HG03378 (cell line): ENCODE results near the gene PTPRN2.
"Not testable (repeated sequence)": the region's sequence is repeated elsewhere in the genome, so short reads cannot be mapped to it uniquely, and the experiment has no call there.

Experiments
- ATAC-seq: cut with Tn5 transposase; IDR thresholded peaks from one replicate; pipeline ENCODE4 v1.9.1; 2021; ENCODE audit warnings: mild to moderate bottlenecking, moderate library complexity; ENCODE audit not compliant: unreplicated experiment

Gene PTPRN2

DNA sequence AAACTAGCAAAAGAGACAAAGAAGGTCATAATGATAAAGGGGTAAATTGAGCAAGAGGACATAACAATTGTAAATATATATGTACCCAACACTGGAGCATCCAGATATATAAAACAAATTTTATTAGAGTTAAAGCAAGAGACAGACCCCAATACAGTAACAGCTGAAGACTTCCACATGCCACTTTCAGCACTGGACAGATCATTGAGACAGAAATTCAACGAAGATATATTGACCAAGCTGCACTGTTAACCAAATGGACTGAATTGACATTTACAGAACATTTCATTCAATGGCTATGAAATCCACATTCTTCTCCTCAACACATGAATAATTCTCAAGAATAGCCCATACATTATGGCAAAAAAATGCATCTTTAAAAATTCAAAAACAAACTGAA, 378.2 kb downstream of the PTPRN2 start:
- ATAC-seq, result no peak

DNA sequence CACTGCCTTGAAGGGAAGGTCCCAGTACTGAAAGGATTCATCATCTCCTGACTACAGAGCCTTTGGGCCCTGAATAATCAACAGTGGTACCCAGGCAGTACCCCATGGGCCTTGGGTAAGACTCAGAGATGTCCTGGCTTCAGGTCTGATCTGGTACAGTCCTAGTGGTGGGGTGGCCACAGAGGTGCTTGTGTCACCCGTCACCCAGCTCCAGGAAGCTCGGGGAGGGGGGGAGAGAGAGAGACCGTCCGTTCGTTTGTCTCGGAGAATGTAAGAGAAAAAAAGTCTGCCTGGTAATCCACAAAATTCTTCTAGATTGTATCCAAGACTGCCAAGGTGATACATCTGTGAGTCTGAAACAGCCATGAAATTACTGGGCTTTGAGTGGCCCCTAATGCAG, 381.3 kb downstream of the PTPRN2 start:
- no peak for ATAC-seq

DNA sequence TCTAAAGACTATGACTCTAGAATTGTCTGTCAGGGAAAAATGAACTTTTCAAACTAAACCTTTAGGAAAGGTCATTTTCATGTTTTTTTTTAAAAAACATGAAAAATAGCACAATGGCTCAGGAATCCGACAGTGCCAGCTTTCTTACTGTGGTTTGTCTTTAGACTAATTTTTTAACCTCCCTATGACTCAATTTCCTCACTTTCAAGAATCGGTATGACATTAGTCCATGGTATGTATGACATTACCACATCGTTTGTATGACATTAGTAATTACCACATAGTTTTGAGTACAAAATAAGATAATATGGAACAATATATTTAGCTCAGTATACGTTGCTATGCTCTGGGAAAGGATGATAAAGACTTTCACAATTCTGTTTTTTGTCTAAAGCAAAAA, 383.2 kb downstream of the PTPRN2 start:
- no peak for ATAC-seq

DNA sequence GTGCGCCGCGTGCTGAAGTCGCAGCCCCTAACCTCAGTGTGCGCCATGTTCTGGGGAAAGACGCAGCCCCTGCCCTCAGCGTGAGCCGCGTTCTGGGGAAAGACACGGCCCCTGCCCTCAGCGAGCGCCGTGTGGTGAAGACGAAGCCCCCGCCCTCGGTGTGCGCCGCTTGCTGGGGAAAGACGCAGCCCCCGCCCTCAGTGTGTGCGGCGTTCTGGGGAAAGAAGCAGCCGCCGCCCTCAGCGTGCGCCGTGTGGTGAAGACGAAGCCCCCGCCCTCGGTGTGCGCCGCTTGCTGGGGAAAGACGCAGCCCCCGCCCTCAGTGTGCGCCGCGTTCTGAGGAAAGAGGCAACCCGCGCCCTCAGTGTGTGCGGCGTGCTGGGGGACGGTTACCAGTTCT, 383.7 kb downstream of the PTPRN2 start:
- ATAC-seq, result not testable (repeated sequence)

DNA sequence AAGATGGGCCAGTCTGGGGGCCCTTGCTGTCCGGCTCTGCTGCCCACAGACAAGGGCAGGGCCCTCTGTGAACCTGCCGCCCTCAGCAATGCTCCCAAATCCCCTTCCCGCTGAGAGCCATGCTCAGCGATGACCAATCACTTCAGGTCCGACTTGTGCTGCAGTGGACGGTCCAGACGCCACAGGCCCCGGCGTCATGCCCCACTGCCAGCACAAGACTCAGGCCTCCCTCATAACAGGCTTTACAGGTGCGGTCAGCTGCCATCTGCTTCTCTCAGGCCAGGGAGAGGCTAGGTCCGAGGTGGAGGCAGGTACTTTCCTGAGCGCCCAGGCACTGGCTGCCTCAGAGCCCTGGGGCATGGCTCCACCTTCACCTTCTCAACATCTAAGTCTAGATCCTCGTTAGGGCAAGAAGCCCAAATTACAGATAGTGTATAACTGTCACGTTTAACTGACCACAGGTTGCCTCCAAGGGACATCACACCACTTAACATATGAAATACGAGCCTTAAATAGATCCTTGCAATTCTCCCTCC, 393.2 kb downstream of the PTPRN2 start:
- no peak for ATAC-seq

DNA sequence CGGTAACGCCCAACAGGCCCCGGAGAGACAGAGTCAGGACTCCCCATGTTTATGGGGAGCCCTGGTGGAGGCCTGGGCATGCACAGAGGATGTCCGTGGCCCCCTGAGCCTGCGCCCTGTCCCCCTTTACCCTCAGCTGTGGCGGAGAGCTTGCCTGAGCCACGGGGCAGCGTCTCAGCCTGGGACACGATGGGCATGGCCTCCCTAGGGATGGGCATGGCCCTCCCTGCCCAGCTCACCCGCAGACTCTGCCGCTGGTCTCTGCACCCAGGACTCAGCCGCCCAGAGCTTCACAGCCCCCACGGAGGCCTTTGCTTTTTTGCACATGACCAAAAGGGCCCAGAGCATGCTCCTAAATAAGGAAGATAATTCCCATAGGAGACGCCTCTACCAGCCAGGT, 394.2 kb downstream of the PTPRN2 start:
- ATAC-seq, result no peak

DNA sequence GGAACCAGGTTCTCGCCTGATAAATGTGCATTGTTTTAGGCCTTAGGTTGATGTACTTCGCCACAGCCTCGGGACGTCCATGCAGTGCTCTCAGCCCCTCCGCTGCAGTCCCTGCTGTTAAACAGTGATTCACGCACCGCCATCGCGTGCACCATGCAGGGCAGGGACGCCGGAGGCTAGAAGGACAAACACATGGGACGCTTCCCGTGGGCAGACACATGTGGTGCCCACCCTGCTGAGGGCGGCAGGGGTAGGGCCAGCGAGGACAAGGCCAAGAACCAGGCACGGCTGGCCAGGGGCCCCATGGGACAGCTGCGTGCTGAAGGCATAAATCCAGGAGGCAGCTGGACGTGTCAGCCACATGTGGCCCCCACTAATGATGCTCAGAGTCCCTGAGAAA, 394.7 kb downstream of the PTPRN2 start:
- ATAC-seq, result no peak

DNA sequence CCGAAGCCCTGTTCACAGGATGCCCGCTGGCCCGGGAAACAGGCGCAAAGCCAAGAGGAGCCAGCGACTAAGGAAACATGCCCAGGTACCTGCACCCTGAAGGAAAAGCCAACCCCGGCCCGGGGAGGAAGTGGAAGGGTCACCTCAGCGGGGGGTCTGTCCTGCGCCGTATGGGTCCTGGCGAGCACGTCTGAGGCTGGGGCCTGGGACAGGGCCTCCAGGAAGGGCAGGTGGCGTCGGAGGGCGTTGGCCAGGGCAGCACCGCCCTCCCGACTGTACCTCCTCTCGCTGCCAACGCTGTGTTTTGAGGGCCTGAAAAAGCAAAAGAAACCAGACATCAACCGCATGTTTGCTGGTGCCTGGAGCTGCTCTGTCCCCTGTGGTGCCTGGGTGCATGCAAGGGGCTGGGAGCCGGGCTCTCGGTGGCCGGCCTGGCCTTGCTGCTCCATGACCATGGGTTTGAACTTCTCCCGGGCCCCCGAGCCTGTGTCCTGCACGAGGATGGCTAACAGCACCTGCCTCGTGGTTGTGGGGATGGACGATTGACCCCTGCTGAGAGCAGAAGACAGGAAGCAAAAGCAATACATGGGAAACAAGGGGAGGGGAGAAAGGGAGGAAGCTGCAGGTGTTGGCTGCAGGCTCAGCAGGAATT, 395.3 kb downstream of the PTPRN2 start:
- ATAC-seq, result no peak

DNA sequence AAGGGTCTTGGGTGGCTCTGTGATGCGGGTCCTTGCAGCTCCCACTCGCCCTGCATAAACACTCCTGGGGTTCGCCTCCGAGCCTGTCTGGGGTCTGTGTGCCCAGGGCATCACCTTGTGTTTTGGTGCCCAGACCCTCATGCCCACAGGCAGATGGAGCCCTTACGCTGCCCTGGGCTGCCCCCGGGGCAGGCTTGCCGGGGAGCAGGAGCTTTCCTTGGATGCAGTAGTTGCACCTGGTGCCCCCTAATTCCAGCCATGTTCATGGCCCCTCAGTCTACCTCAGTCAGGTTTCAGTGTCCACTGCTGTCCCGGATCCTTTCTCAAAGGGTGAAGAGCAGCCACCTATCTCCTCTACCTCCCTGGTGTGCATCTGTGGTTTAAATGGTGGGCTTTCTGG, 396.0 kb downstream of the PTPRN2 start:
- ATAC-seq, result no peak

DNA sequence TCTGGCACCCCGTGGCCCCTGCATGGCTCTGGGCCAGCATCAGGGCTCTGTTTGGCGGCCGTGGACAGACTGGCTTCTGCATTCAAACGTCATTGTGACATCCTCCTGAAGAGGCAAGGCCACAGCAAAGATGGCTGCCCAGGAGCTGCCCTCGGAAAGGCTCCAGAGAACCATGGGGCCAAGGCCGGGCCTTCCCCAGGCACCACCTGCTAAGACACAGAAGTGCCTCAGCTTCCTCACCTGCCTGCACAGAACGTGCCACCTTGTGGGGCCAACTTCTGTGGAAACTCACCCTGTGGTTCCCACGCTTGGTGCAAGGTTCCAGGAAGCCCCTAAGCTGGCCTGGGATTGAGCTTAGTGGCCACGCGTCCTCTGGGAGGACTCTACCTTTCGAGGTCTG, 396.9 kb downstream of the PTPRN2 start:
- ATAC-seq, result no peak

DNA sequence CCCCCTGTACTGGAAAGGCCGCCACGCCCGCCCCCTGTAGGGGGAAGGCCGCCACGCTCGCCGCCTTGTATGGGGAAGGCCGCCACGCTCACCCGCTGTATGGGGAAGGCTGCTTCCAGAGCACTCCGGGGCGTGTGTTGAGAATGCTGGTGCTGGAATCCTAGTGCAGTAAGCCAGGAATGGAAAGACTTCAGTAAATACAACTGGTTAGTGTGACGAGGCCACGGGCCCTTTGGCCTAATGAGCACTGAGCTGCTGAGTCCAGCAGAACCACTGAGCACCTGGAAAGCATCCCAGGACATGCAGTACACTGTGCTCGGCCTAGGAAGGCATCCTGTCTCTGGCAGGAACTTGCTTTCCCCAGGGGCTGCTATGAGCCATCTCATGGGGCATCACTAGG, 398.9 kb downstream of the PTPRN2 start:
- ATAC-seq, result no peak

DNA sequence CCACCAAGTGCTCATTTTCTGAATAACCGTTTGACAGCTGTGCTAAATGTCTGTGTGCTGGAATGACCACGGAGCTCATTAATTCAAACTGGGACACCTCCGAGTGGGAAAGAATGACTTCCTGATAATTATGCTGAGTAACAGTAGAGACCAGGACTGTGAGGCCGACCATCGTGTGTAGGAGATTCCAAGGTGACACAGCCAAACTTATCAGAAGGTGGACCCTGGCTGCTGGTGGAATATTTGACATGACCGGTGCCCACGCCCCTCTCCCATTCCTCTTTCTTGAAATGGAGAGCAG, 400.0 kb downstream of the PTPRN2 start:
- ATAC-seq, result no peak

DNA sequence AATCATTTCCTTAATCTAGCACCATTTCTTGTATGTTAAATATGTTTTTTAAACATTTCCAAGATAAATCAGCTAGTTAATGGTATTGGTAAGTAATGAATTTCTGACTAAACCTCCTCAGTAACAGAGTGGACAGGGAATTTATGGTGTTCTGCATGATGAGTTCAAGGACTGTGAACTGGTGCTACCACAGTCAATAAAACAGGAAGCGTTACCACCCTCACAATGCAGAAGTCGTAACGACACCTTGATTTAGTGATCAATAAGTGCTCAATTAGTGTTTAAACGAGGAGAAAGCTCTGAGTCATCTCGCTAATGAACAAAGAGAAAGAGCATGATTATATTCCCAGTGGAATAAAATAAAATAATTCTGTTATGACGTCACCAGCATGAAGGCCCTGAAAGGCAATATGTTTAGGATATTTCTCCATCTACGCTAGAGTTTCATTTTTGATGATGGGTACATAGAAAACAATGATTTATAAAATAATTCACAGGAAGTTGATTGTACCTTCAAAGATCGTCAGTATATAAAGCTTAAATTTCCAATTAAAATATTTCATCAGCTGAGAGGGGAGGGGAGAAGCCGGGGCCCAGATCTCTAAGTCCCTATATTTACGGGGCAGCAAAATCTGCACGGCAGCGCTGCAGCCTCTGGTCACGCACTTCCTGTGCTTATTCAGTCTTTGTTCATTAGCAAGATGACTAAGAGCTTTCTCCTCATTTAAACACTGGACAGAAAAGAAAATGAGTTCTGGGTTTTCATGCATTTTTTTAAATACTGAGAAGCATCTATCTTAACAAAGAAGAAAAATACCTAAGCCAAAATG, 400.5 kb downstream of the PTPRN2 start:
- ATAC-seq, result no peak

DNA sequence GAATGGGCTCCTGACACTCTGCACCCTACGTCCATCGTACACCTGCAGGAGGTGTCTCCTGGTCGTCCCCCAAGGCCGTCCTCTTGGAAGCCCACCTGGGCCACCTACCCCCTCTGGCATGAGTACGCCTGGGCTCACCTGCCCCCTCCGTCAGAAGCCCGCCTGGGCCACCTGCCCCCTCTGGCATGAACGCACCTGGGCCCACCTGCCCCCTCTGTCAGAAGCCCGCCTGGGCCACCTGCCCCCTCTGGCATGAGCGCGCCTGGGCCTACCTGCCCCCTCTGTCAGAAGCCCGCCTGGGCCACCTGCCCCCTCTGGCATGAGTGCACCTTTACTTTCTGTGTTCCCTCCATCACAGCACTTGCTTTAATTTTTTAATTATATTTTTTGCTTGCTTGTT, 401.2 kb downstream of the PTPRN2 start:
- ATAC-seq, result no peak

DNA sequence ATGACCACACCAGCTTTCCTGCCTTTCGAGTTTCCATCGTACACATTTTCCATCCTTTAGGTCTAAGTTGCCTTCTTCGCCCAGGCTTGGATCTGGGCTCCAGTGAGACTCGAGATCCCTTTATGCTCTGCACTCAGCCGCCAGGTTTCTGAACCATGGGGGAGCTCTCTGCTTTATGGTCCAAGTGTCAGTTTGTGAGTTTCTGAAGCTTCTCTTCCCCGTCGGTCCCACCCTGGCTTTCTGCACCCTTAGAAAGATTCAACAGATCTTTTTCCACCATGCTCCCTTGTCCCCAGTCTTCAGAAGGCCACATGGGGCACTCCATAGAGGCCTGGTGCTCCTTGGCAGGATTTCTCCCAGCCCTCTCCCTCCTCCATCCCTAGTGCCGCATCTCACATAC, 402.0 kb downstream of the PTPRN2 start:
- no peak for ATAC-seq

DNA sequence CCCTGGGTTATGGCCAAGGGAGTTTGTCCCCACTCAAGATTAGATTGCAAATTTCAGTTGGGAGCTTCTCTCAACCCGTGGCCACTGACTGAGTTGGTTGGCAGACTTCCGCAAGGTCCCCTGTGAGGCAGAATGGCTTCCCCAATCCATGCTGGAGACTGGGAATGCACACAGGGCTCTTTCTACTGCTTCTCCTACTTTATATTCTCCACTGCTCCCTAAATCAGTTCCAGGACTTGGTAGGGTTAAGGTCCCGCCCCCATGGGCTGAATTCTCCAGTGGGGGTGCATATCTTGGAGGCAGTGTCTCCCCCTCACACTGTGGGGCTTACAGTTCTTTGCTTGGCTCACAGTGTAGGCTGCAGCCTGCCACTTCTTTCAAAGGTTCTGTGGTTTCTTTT, 404.2 kb downstream of the PTPRN2 start:
- no peak for ATAC-seq

DNA sequence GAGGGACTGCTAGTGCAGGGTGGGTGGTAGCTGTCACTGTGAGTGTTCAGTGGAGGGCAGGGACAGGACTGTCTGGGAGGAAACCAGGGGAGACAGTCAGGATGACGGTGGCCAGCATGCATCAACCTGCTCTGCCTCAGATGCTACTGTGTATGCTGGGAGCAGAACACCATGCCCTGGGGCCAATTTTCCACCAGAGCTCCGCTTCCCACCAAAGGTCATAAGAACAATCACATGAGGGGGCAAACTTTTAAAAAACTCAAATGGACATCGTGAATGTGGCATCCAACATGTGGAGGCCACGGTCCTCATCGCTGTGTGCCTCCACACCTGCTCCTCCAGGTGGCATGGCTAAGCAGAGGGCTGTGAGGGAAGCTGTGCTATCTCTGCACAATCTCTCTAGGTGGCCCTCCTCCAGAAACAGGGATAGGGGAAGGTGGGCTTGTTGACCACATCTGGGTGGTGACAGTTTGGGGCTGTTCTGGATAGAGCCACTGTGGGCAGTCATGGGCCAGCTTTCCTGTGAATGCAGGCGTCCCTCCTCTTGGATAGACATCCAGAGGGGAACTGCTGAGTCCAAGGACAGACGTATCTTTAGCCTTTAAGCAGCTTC, 411.0 kb downstream of the PTPRN2 start:
- no peak for ATAC-seq

DNA sequence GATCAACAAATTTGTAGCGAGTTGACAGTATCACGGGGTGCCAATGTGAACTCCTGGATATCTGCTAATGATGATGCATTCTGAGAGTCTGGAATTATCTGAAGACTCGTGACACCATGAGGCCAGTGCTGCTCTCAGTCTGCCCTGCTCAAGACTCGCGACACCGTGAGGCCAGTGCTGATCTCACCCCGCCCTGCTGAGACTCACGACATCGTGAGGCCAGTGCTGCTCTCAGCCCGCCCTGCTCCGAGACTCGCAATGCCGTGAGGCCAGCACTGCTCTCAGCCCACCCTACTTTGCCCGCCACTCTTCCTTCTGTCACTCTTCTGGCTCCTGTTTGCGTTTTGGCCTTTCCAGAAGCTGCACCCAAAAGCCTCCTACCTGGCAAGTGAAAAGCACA, 411.8 kb downstream of the PTPRN2 start:
- ATAC-seq, result no peak

DNA sequence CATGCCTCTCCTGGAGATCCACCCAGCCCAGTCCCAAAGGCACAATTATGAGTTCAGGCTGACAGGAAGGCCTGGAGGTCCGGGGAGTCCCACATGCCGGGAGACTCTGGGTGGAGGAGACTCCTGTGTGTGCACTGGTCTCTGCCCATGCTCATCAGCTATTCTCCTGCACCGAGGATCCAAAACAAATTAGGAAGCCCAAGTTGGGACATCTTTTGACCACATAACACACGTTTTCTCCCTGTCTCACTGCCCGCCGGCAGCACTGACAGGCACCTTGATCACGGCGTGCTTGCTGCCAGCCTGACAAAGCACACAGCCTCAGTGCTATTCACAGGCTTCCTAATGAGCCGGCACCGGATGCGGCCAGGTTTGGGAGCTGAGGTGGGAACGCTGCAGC, 412.7 kb downstream of the PTPRN2 start:
- no peak for ATAC-seq

DNA sequence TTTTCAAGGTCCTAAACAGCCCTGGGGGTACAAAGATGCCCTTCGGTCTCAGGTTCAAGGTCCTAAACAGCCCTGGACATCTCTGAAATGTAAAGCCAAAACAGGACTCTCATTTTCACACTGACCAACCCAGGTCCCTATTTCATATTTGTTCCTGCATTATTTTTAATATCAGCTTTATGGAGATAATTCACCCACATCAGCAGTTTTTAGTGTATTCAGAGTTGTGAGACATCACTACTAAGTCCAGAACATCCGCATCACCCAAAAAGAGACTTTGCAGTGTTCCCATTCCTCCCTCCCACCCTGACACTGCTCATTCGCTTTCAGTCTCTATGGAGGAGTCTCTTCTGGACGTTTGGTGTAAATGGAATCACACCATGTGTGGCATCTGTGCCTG, 420.2 kb downstream of the PTPRN2 start:
- ATAC-seq, result no peak

DNA sequence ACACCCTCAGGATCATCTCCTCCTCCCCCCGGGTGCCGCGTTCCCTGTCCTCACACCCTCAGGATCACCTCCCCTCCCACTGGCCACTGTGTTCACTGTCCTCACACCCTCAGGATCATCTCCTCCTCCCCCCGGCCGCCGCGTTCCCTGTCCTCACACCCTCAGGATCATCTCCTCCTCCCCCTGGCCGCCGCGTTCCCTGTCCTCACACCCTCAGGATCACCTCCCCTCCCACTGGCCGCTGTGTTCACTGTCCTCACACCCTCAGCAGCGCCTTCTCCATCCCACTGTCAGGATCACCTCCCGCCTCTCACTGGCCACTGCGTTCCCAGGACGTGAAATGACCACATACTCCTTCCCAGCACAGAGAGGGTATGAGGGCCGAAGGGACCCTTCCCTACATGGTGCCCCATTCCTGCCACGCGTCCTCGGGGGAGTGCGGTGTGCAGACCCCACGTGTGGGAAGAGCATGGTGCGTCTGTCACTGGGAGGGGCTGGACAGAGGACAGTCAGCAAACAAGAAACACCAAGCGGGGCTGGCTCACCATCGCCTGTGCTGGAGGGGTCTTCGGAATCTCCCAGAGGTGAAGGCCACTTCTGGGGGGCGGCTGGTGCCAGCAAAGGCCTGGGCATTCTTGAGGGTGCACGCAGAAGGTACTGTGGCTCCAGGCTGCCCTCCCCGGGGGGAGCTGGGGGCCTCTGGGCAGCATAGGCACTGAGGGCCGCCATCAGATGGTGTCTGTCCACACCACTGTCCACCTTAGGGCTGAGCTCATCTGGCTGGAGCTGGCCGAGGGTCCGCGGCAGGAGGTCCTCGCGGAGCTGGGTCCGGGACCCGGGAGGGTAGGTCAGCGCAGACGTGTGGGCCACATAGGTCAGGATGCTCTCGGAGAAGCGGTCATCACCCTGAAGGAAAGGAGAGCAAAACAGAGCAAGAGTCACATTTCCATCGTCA, 421.0 kb downstream of the PTPRN2 start:
- ATAC-seq, result no peak
